SK-N-MC (cell line): ENCODE results near the gene STK32A.

Experiments
- EZH2 ChIP-seq: fragments of 200-600 bp; sonication (generic); IDR thresholded peaks from one replicate; pipeline ENCODE4 v1.6.1; 2017; ENCODE audit warnings: antibody characterized with exemption
- FOXP2 ChIP-seq: optimal IDR thresholded peaks from 2 replicates; pipeline ENCODE3; 2011; ENCODE audit warnings: mild to moderate bottlenecking, moderate library complexity; ENCODE audit not compliant: insufficient read depth; ENCODE audit errors: extremely low read length, control extremely low read depth
- POLR2AphosphoS5 ChIP-seq: IDR thresholded peaks from 2 replicates; pipeline ENCODE4 v1.6.1; 2012; ENCODE audit warnings: mild to moderate bottlenecking, low read depth, low read length, borderline replicate concordance

- TF ChIP-seq POLR2AphosphoS5 (no peak), EZH2 (no peak), FOXP2 (no peak)
Measured at GRCh38 chr5:147346006-147346561, 111.3 kb downstream of the STK32A start.
